ENCODE data around the gene PGAP6.
"Not testable (repeated sequence)": the region's sequence is repeated elsewhere in the genome, so short reads cannot be mapped to it uniquely, and the experiment has no call there.

Gene PGAP6, protein sequence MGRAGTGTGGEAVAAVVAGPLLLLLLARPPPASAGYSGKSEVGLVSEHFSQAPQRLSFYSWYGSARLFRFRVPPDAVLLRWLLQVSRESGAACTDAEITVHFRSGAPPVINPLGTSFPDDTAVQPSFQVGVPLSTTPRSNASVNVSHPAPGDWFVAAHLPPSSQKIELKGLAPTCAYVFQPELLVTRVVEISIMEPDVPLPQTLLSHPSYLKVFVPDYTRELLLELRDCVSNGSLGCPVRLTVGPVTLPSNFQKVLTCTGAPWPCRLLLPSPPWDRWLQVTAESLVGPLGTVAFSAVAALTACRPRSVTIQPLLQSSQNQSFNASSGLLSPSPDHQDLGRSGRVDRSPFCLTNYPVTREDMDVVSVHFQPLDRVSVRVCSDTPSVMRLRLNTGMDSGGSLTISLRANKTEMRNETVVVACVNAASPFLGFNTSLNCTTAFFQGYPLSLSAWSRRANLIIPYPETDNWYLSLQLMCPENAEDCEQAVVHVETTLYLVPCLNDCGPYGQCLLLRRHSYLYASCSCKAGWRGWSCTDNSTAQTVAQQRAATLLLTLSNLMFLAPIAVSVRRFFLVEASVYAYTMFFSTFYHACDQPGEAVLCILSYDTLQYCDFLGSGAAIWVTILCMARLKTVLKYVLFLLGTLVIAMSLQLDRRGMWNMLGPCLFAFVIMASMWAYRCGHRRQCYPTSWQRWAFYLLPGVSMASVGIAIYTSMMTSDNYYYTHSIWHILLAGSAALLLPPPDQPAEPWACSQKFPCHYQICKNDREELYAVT

DNA sequence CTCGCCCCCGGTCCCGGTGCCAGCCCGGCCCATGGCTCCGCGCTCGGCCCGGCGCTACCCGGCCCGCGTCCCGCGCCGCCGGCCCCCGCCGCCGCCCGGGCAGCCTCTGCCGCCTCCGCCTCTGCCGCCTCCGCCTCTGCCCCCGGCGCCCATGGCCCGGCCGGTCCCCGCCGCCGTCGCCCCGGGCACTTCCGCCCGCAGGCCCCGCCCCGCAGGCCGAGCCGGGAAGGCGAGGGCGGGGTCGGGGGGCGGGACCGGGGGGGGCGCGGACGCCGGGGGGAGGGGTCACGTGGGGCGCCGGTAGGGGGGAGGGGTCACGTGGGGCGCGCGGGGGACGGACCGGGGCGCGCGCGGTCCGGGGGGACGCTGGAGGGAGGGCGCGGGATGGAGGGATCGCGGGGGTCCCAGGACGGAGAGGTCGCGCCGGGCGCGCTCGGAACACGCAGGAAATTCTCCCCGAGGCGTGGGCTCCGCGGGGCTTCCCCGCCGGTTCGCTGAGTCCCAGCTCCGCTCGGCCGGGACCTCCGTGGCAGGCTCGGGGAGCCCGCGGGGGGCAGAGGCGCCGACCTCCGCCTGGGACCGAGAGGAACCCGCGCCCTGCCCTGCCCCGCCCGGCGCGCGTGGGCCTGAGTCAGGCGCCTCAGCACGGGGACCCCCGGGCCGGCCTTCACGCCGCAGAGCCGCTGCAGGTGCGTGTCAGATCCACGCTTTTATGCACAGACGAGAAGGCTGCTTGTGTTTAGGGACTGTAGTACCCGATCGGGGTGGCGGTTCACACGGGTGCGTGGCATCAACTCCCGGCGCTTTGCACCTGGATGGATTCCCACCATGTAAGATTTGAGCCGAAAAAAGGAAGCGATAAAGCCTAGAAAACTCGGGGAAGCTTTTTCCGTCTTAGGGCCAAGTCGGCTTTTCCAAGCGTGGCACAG lies at the start of gene PGAP6:
Gene PGAP6, minus strand, starts transcription at position 190 of the 929 bp plus-strand sequence. Its CDS starts 157 bp downstream, at position 33.
- peak; percentile 28 for DNase-seq (ENCODE audit: low read depth, low spot score)

DNA sequence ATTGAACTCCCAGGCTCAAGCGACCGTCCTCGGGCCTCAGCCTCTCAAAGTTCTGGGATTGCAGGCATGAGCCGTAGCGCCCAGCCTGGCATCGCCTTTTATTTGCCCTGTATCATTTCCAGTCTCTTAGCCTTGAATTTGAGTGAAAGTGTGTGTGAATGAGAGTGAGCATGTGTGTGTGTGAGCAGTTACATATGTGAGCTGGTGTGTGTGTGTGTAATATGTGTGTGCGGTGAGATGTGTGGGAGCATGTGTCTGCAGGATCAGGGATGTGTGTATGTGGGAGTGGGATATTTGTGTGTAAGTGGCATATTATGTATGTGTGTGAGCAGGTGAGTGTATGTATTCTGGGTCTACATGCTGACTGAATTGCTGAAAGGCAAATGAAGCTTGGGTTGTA lies 49.1 kb upstream of the PGAP6 start:
- no peak for DNase-seq (ENCODE audit: low read depth, low spot score)

DNA sequence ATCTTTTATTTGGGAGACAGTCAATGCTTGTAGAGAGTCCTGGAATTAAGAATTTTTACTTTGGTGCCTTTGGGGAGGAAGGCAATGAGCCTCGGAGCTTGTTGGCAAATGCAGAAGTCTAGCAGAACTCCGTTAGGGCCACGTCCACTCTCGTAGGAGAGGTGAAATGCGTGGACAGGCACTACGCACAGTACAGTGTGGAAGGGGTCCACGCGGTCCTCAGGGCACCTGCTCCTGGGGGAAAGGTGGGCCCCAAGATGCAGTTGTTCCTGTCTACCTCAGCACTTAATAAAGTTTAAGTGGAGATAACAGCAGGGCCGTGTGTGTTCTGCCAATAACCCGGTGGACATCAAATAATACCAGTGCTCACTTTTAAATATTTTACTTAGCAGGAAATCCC lies 45.5 kb upstream of the PGAP6 start:
- DNase-seq (ENCODE audit: low read depth, low spot score), result no peak

DNA sequence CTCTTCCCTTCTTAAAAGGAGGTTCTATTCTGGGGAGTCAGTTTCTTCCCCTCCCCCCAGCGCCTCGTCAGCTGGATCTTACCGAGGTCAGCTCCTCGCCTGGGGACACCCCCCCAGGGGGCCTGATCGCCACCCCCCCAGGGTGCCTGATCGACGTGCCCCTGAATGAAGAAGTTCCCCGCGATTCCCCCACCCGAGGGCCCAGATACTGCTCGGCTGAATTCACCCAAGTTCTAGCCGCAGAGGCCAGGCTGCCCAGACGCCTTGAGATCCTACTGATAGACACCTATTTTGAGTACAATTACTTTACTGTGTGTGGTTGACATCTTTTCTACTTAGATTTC lies 45.1 kb upstream of the PGAP6 start:
- no peak for DNase-seq (ENCODE audit: low read depth, low spot score)

DNA sequence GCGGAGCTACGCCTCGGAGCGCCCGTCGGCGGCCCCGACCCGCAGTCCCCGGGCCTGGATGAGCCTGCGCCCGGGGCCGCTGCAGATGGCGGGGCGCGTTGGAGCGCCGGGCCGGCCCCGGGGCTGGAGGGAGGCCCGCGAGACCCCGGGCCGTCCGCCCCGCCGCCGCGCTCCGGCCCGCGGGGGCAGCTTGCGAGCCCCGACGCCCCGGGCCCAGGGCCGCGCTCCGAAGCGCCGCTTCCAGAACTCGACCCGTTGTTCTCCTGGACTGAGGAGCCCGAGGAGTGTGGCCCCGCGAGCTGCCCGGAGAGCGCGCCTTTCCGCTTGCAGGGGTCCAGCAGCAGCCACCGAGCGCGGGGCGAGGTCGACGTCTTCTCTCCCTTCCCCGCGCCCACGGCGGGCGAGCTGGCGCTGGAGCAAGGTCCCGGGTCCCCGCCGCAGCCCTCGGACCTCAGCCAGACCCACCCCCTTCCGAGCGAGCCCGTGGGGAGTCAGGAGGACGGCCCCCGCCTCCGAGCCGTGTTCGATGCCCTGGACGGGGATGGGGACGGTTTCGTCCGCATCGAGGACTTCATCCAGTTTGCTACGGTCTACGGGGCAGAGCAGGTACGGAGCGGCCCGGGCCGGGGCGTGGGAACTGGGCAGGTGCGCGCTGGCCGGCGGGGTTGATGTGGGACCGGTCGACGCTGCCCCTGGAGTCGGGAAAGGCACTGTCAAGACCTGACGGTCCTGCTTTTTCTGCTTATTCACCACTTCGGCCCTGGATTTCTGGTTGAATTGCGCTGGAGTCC lies 44.5 kb upstream of the PGAP6 start:
- no peak for DNase-seq (ENCODE audit: low read depth, low spot score)

DNA sequence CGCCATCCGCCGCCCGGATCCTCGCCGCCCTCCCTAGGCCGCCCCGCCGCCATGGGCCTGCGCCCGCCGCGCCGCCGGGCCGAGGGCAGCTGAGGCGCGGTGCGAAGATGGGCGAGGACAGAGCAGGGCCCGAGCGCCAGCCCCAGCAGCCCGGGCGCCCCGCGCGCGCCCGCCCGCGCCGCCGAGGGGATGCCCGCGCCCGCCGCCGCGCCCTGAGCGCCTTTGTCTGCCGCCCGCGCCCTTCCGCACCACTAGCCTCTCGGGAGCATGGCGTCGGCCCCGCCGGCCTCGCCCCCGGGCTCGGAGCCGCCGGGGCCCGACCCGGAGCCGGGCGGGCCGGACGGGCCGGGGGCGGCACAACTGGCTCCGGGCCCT lies 43.9 kb upstream of the PGAP6 start:
- no peak for DNase-seq (ENCODE audit: low read depth, low spot score)

DNA sequence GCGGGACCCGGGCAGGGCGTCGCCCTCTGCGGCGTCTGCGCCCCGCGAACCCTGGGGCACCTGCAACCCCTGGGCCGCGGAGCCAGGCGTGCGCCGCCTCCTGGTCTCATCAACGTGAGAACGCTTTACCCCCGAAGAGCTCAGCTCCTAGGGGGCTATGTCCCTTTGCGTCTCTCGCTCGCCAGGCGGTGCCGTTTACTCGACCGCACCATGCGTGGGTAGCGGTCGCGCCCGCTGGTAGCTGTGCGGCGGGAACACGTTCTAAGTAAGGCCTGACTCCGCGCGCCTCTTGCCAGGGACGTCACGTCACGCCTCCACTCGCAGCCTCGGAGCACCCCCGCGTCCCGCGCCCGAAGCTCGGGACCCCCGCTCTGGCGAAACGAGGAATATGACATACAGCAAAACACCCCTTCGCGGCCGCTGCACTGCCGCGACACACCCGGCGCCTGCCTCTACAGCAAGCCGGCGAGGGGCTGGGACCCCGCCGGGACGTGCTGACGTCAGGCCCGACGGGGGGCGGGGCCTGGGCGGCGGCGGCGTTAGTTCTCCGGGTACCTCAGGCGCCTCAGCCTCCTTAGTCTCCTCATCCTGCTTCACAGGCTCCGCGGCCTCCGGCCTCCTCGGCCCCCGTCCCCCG lies 43.4 kb upstream of the PGAP6 start, which contains the start of gene RAB11FIP3:
Gene RAB11FIP3, plus strand, starts transcription at position 568 of the 637 bp plus-strand sequence. CDS start 358 bp downstream, outside the sequence.
- DNase-seq (ENCODE audit: low read depth, low spot score), result peak; percentile 57

DNA sequence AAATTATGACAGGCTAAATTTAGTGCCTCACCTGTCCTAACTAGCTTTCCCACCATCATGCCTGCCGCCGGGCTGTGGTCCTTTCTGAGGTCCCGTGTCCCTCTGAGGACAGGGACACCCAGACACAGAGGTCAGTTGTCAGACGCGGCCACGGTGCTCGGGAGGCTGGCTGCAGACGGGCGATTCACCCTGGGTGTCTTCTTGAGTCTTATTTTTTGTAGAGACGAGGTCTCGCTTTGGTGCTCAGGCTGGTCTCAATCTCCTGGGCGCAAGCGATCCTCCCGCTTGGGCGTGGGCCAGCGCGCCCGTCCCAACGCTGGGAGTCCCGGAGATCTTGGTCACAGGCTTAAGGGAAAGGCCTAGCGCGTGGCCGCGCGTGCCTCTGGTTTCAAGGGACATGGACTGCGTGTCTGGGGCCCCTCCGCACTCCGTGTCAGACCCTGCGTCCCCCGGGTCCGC lies 42.9 kb upstream of the PGAP6 start:
- no peak for DNase-seq (ENCODE audit: low read depth, low spot score)

DNA sequence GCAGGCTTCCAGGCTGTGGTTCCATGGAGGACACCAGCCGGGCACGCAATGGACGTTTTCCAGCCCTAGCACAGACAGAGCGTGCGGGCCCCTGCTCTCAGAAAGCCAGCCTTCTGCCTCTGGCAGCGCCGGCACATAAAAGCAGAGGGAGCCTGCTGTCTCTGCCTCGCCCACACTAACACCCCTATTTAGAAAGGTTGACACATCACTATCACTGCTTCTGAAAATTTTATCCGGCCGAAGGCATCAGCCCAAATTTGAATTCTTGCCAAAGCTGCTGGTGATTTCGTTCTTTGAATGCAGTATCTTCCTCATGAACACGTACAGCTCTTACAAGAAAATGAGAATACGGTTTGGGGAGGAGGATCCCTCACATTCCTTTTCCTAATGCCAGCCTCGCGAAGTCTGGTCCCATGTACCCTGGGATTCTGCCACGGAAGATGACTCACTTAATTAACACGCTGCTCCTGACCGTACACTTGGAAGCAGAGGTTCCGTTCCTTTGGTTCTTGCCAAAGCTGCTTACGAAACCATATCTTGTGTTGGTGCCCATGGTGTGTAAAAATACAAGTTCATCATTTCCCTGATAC lies 42.4 kb upstream of the PGAP6 start:
- no peak for DNase-seq (ENCODE audit: low read depth, low spot score)

DNA sequence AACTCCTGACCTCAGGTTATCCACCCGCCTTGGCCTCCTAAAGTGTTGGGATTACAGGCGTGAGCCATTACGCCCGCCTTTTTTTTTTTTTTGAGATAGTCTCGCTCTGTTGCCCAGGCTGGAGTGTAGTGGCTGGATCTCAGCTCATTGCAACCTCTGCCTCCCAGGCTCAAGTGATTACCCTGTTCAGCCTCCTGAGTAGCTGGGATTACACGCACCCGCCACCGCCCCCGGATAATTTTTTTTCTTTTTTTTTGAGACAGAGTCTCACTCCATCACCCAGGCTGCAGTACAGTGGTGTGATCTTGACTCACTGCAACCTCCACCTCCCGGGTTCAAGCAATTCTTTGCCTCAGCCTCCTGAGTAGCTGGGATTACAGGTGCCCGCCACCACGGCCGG lies 40.4 kb upstream of the PGAP6 start:
- DNase-seq (ENCODE audit: low read depth, low spot score), result not testable (repeated sequence)

DNA sequence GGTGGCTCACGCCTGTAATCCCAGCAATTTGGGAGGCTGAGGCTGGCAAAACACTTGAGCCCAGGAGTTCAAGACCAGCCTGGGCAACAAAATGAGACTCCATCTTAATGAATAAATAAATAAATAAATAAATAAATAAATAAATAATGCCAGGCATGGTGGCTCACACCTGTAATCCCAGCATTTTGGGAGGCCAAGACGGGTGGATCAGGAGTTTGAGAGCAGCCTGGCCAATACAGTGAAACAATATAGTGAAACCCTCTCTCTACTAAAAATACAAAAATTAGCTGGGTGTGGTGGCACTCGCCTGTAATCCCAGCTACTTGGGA lies 33.4 kb upstream of the PGAP6 start:
- DNase-seq (ENCODE audit: low read depth, low spot score), result not testable (repeated sequence)

DNA sequence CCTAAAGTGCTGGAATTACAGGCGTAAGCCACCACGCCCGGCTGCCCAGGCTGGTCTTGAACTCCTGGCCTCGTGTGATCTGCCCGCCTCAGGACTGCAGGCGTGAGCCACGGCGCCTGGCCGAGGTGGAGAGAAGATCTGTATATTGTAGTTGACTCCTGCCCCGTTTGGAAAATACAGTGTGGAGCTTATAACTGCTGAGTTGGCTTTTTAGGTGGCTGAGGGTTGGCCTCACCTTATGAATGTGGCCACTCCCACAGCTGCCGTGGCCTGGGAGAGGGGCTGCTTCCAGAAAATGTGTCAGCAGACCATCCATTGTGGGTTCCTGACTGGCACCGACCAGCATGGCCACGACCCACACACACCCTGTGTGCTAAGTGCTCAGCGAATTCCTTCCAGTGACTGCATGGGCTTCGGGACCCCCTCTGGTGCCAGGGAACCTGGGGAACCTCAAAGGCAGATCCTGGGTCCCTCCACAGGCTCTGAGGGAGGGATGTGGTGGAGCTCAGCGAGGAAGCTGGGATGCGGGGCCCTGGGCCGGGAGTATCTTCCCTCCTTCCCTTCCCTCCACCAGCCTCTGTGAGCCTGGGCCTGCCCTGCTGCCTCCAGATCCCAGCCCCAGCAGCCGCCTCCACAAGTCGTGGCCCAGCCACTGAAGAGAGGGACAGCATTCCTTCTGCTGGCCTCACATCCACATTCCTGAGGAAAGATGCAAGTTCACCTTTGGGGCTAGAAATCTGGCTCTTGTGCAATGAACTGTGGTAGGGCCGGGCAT lies 32.8 kb upstream of the PGAP6 start:
- no peak for DNase-seq (ENCODE audit: low read depth, low spot score)

DNA sequence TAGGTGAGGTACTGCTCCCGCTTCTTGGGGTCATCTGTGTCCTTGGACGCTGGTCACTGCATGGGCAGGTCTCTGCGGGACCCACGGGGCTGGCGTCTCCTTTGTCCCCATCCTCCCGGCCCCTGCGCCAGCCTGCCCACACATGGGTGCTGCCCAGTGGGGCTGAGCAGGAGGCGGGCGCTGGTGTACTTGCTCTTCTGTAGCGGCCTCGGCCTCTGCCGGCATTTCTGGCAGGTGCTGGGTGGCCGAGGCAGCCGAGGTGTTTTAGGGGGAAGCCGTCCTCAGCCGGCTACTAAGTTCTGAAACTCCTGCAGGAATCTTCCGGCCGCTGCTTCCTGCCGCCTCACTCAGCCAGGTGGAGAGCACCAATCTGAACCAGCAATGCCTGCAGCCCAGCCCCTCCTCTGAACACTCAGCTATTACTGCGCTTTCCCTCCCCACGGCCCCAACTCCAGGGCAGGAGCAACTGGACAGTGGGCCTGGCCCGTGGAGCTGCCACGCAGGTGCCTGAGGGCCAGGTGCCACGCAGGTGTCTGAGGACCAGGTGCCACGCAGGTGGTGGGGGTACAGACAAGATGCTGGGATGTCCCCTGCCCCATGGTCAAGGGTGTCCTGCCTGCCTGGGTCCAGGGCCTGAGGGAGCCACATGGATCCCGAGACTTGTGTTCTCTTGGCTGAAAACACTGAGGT lies 29.9 kb upstream of the PGAP6 start:
- DNase-seq (ENCODE audit: low read depth, low spot score), result no peak

DNA sequence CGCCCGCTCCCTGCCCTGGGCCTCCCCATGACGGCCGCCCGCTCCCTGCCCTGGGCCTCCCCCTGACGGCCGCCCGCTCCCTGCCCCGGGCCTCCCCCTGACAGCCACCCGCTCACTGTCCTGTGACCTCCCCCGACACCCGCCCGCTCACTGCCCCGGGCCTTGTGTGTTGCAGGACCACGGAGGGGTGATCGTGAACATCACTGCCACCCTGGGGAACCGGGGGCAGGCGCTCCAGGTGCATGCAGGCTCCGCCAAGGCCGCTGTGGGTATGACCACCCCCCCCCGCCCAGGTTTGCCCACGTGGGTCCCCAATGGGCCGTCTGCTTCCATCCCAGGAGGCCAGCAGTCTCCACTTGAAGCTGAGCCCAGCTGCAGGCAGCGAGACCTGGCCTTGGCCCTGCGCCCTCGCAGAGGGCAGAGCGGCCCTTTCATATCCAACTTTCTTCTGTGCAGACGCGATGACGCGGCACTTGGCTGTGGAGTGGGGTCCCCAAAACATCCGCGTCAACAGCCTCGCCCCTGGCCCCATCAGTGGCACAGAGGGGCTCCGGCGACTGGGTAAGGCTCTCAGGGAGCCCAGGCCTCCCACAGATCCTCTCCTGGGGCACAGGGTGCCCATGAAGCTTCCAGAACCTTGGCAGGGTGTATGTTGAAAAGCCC lies 28.9 kb upstream of the PGAP6 start:
- no peak for DNase-seq (ENCODE audit: low read depth, low spot score)

DNA sequence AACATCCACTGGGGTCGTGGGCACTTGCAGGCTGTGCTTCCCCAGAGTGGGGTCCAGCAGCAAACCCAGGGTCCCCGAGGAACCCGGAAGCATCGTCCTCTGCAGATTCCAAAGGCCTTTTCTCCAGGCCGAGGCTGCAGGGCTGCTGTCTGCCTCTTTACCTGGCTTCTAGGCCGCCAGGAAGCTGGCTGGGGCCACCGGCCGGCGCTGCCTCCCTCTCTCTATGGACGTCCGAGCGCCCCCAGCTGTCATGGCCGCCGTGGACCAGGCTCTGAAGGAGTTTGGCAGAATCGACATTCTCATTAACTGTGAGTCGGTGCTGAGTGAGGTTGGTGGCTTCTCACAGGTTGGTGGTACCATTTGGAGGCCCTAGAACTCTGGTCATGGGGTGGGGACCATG lies 25.5 kb upstream of the PGAP6 start:
- no peak for DNase-seq (ENCODE audit: low read depth, low spot score)

DNA sequence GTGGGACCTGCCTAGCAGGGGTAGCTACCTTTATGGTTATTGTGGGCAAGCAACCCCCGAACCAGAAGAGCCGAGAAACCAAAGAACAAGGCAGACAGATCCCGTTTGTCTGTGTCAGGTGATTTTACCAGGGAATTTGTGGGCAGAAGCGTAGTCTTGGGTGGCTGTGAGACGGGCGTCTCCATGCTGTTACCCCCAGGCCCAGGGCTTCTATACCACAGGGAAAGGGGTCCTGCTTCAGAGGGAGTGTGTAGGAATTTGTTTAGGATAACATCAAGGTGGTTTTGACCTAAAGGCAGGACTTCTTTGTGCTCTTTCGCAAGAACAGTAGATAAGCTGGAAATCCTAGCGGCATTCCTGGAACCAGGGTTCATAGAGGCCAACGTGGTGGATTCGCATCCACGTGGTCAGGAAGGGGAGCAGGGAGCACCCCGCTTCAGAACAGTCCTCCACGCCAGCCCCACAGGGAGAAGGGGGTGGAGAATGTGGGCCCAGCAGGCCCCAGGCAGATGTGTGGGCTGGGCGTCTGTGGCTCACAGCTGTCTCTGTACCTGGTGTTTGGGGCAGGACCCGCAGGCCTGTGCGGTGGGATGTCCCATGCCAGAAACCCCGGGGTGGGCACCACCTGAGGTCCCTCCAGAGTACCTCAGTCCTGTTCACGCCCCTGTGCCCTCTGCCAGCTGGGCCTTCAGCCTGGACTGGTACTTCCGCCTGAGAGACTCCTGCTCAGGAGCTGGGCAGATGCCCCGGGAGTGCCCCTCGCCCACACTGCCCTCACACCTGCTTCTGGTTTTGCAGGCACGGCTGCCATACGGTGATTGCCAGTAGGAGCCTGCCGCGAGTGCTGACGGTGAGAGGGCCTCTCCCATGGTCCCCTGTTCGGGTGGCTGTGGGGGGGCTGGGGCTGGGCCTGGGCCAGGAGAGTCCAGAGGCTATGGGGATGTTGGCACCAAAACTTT lies 24.0 kb upstream of the PGAP6 start:
- DNase-seq (ENCODE audit: low read depth, low spot score), result no peak

DNA sequence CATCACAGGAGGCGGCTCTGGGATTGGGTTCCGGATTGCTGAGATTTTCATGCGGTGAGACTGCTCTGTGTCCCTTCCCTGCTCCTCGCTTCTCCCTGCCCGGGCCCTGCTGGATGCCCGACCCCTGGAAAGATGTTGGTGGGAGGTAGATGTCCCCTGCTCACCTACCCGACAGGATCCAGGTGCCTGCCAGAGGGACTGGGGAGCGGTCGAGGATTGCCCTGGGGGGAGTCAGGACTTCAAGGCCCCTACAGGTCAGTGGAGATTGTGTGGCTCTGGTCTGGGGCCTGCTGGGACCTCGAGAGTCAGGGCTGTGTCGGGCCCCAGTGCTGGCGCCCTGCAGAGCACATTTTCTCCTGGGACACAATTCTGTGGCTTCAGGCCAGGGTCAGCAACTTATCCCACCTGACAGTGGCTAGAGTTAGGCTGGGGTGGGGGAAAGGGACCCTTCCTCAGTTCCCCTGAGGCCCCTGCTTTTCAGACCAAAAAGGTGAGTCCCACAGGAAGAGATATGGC lies 23.3 kb upstream of the PGAP6 start:
- no peak for DNase-seq (ENCODE audit: low read depth, low spot score)
